Upper lobe of left lung (tissue), 6 donors: ENCODE results near the gene MPO. TPM values are rescaled to one million over a fixed set of nuclear protein-coding genes. Genes with fewer than 3 reads are reported as not detected.

Experiments
- ATAC-seq, 2 donors: fragments of 200-7000 bp; cut with Tn5 transposase; one replicate each; pipeline ENCODE4 v1.9.1; 2022; ENCODE audit warnings: mild to moderate bottlenecking in 2 of 2, moderate library complexity in 2 of 2; ENCODE audit not compliant: low FRiP score in 2 of 2
- DNase-seq, 2 donors: peaks; one replicate each; pipeline ENCODE4 v3.0.0-alpha.2; 2019 to 2020
- H3K27ac ChIP-seq, 4 donors: fragments of 200-600 bp; sonication (generic); one replicate each; pipeline ENCODE4 v1.5.1; 2016 to 2019
- H3K27me3 ChIP-seq, 4 donors: fragments of 200-600 bp; sonication (generic); one replicate each; pipeline ENCODE4 v1.5.1; 2017 to 2019
- H3K36me3 ChIP-seq, 4 donors: fragments of 200-600 bp; sonication (generic); one replicate each; pipeline ENCODE4 v1.5.1; 2016 to 2019
- H3K4me1 ChIP-seq, 4 donors: fragments of 200-600 bp; sonication (generic); one replicate each; pipeline ENCODE4 v1.5.1; 2018 to 2019
- H3K4me3 ChIP-seq, 4 donors: fragments of 200-600 bp; sonication (generic); one replicate each; pipeline ENCODE4 v1.5.1; 2017 to 2019; ENCODE audit warnings: mild to moderate bottlenecking in 2 of 4, moderate library complexity in 1 of 4
- H3K9me3 ChIP-seq, 4 donors: fragments of 200-600 bp; sonication (generic); one replicate each; pipeline ENCODE4 v1.5.1; 2018 to 2019
- CTCF ChIP-seq, 6 experiments: fragments of 450-650 bp in 4 of 6; fragments of 200-600 bp in 2 of 6; sonication (generic) in 2 of 6; IDR thresholded peaks; one replicate each; pipeline ENCODE4 v1.5.1; 2016 to 2019; ENCODE audit warnings: antibody characterized with exemption in 6 of 6
- EP300 ChIP-seq, 4 donors: sonication (generic); formaldehyde crosslinking; IDR thresholded peaks; one replicate each; pipeline ENCODE4 v1.5.1; 2017; ENCODE audit warnings: antibody characterized with exemption in 4 of 4, control low read depth in 2 of 4
- POLR2A ChIP-seq, 4 donors: fragments of 450-650 bp; IDR thresholded peaks; one replicate each; pipeline ENCODE4 v1.5.1; 2016 to 2017; ENCODE audit warnings: antibody characterized with exemption in 4 of 4, mild to moderate bottlenecking in 2 of 4
- POLR2AphosphoS5 ChIP-seq, 2 donors: sonication (generic); formaldehyde crosslinking; IDR thresholded peaks; one replicate each; pipeline ENCODE4 v1.5.1; 2017; ENCODE audit warnings: antibody characterized with exemption in 2 of 2
- WGBS, 2 donors: methylation state at CpG; one replicate each; pipeline ENCODE4 v1.1.5; 2017 to 2018; 5-methylcytosine and 5-hydroxymethylcytosine counted together
- total RNA-seq, 6 donors: library from RNA; depleted of rRNA in 4 of 6; stranded (reverse); fragments of >200 nt in 4 of 6; gene quantifications; one replicate each; pipeline versions ENCODE4 v1.1.0 to v1.2.1, GENCODE V29; 2016 to 2021
- donor health status: DM: no; HTN: no; CAD: no; lungs with moderate emphysema.
- donor health status: DM: no; HTN: yes; CAD: no; lungs with severe emphysema.

Gene MPO
- total RNA-seq, 6 donors from 2014 or later: 0.71 to 4.6 (median 1.0) TPM

- peak in 1 of 2 donors; percentile 56 for DNase-seq
Observed at GRCh38 chr17:58301504-58302150, 20.9 kb upstream of the MPO start.

GRCh38 chr17:58300336-58300735, 19.6 kb upstream of the MPO start:
- H3K4me1 ChIP-seq: no peaks in the 10 kb centered on the region
- DNase-seq (no peak), ATAC-seq (no peak)
- no peaks in the 10 kb centered on the region for H3K36me3 ChIP-seq
- WGBS, 2 donors: 85 to 87% methylated on average over 6 of the region's 6 CpGs
- H3K4me3 ChIP-seq: no peak overlapping the region
- no peaks in the 10 kb centered on the region for H3K9me3 ChIP-seq
- H3K27ac ChIP-seq: no peak overlapping the region
- TF ChIP-seq POLR2AphosphoS5 (IDR thresholded peaks at IDR 0.05): no peak
- no peak for TF ChIP-seq POLR2A (IDR thresholded peaks at IDR 0.05)
- no peak for TF ChIP-seq EP300 (IDR thresholded peaks at IDR 0.05)
- no peak for TF ChIP-seq CTCF (IDR thresholded peaks at IDR 0.05)
- H3K27me3 ChIP-seq: no peaks in the 10 kb centered on the region

More at GRCh38 chr17:58301504-58302150, 20.9 kb upstream of the MPO start:
- Histone ChIP-seq H3K4me3 (no peak overlapping the region), H3K36me3 (no peaks in the 10 kb centered on the region), H3K4me1 (no peaks in the 10 kb centered on the region), H3K27me3 (no peaks in the 10 kb centered on the region), H3K9me3 (no peaks in the 10 kb centered on the region), H3K27ac (no peak overlapping the region)
- 74 to 77% methylated on average over 13 to 16 of the region's 16 CpGs for WGBS, 2 donors
- ATAC-seq: no peak
- TF ChIP-seq CTCF (IDR thresholded peaks at IDR 0.05): no peak
- TF ChIP-seq EP300 (IDR thresholded peaks at IDR 0.05): no peak
- no peak for TF ChIP-seq POLR2A (IDR thresholded peaks at IDR 0.05)
- TF ChIP-seq POLR2AphosphoS5 (IDR thresholded peaks at IDR 0.05): no peak

GRCh38 chr17:58294034-58294433, 13.3 kb upstream of the MPO start:
- ATAC-seq (no peak), DNase-seq (no peak)
- Histone ChIP-seq H3K27ac (no peak overlapping the region), H3K9me3 (no peaks in the 10 kb centered on the region), H3K4me1 (no peaks in the 10 kb centered on the region), H3K4me3 (no peak overlapping the region), H3K27me3 (no peaks in the 10 kb centered on the region), H3K36me3 (no peaks in the 10 kb centered on the region)
- 95 to 100% methylated on average over 1 of the region's 1 CpG for WGBS, 2 donors
- TF ChIP-seq POLR2A (IDR thresholded peaks at IDR 0.05): no peak
- TF ChIP-seq CTCF (IDR thresholded peaks at IDR 0.05): no peak
- no peak for TF ChIP-seq EP300 (IDR thresholded peaks at IDR 0.05)
- TF ChIP-seq POLR2AphosphoS5 (IDR thresholded peaks at IDR 0.05): no peak

GRCh38 chr17:58291246-58291645, 10.5 kb upstream of the MPO start:
- Histone ChIP-seq H3K4me1 (no peaks in the 10 kb centered on the region), H3K4me3 (no peak overlapping the region), H3K27ac (no peak overlapping the region), H3K27me3 (no peaks in the 10 kb centered on the region), H3K36me3 (no peaks in the 10 kb centered on the region), H3K9me3 (no peaks in the 10 kb centered on the region)
- no peak for DNase-seq
- no peak for TF ChIP-seq POLR2A (IDR thresholded peaks at IDR 0.05)
- TF ChIP-seq EP300 (IDR thresholded peaks at IDR 0.05): no peak
- TF ChIP-seq CTCF (IDR thresholded peaks at IDR 0.05): no peak
- no peak for TF ChIP-seq POLR2AphosphoS5 (IDR thresholded peaks at IDR 0.05)
- 68 to 80% methylated on average over 5 of the region's 5 CpGs for WGBS, 2 donors
- ATAC-seq: no peak

- Histone ChIP-seq H3K36me3 (no peaks in the 10 kb centered on the region), H3K4me3 (no peak overlapping the region), H3K27me3 (no peaks in the 10 kb centered on the region), H3K4me1 (no peaks in the 10 kb centered on the region), H3K9me3 (no peaks in the 10 kb centered on the region), H3K27ac (no peak overlapping the region)
- no peak for DNase-seq
- TF ChIP-seq EP300 (IDR thresholded peaks at IDR 0.05): no peak
- no peak for TF ChIP-seq POLR2A (IDR thresholded peaks at IDR 0.05)
- no peak for TF ChIP-seq POLR2AphosphoS5 (IDR thresholded peaks at IDR 0.05)
- TF ChIP-seq CTCF (IDR thresholded peaks at IDR 0.05): no peak
- WGBS, 2 donors: 25 to 35% methylated on average over 2 of the region's 2 CpGs
- ATAC-seq: no peak
Observed at GRCh38 chr17:58289869-58290268, 9.1 kb upstream of the MPO start.
